Skeletal muscle cell (primary cell): ENCODE results near the gene TSSK6.

Experiments used
- DNase-seq: peaks from one replicate; pipeline ENCODE4 v3.0.0-alpha.2; 2010; ENCODE audit warnings: low read depth
- H3K4me3 ChIP-seq: 2 replicates; pipeline ENCODE4 v1.5.1; 2011; ENCODE audit warnings: low read depth, mild to moderate bottlenecking, control low read depth, low read length, moderate library complexity

TSSK6 gene

GRCh38 chr19:19491321-19492025 is 23.9 kb downstream of the TSSK6 start:
- DNase-seq, result no peak
- H3K4me3 ChIP-seq, result no peak overlapping the region

- DNase-seq, result peak; percentile 36
- H3K4me3 ChIP-seq, result no peak overlapping the region
Measured at GRCh38 chr19:19490214-19490968, 25.0 kb downstream of the TSSK6 start.

DNA sequence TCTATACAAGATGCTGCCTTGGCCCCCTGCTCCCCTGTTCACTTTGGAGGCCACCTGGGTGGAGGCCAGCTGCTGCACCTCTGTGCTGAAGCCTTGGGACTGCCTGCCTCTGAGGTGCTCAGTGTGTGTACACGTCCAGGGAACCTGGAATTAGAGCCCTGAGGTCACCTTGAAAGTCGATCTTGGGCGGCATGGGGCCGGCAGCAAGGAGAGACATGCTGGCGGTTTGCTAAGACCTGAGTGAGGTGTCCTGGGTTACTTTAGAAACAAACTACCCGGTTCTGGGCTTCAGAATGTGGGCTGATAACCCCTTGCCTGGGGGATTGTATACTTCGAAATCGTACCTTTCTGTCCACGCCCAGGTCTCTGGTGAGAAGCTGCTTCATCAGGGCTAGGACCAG is 25.5 kb downstream of the TSSK6 start:
- H3K4me3 ChIP-seq, result no peak overlapping the region
- no peak for DNase-seq

GRCh38 chr19:19488875-19489690 is 26.3 kb downstream of the TSSK6 start:
- no peak overlapping the region for H3K4me3 ChIP-seq
- peak; percentile 79 for DNase-seq

- no peak for DNase-seq
- H3K4me3 ChIP-seq, result no peak overlapping the region
Measured at GRCh38 chr19:19487950-19488874, 27.1 kb downstream of the TSSK6 start.

GRCh38 chr19:19487077-19487949 is 28.0 kb downstream of the TSSK6 start:
- no peak for DNase-seq
- H3K4me3 ChIP-seq, result no peak overlapping the region

- DNase-seq, result no peak
- H3K4me3 ChIP-seq, result no peak overlapping the region
Measured at GRCh38 chr19:19486343-19487076, 28.8 kb downstream of the TSSK6 start.

DNA sequence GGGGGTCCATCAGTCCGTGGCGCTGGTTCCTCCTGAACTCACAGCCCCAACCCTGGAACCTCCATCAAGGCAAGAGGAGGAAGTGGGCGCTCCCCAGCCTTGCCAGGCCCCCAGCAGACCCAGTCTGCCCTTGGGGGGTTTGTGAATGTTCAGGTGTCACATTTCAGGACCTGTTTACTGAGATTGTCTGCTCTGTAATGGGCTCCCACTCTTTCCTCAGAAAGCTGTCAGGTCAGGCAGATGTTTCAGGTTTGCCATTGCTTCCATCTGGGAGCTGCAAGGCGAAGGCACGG is 29.4 kb downstream of the TSSK6 start:
- no peak for DNase-seq
- no peak overlapping the region for H3K4me3 ChIP-seq

- H3K4me3 ChIP-seq, result no peak overlapping the region
- peak; percentile 34 for DNase-seq
Measured at GRCh38 chr19:19485161-19485997, 30.0 kb downstream of the TSSK6 start.

GRCh38 chr19:19482809-19483596 is 32.3 kb downstream of the TSSK6 start:
- peak; percentile 29 for DNase-seq
- no peak overlapping the region for H3K4me3 ChIP-seq

GRCh38 chr19:19480688-19481087 is 34.7 kb downstream of the TSSK6 start:
- DNase-seq, result no peak
- H3K4me3 ChIP-seq, result no peak overlapping the region

DNA sequence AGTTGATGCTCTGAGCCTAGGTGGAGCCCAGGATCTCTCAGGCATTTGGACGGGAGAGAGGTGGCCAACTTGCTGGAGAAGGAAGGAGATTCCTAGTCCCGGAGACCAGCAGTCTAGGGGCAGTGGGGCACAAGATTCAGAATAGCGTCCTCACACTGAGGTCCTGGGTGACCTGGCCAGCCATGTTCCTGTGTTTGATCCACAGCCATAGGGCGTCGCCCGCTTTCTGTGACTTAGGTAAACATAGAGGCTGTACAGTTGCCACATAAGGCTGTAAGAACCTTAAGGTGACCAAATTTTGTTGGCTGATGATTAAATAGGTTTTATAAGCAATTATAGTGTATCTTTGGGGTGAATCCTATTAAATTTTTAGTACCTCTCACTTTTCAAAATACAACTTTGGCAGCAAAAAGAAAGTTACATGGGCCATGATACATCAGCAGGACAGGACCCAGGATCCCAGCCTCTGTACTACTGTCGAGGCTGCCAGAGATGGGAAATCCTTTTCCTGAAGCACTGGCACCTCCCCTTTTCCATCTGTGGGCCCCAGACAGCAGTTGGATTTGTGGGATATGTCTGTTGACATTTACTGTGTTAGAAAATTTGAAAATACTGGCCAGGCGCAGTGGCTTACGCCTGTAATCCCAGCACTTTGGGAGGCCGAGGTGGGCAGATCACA is 37.5 kb downstream of the TSSK6 start:
- DNase-seq, result no peak
- H3K4me3 ChIP-seq, result no peak overlapping the region

- no peak for DNase-seq
- H3K4me3 ChIP-seq, result no peak overlapping the region
Measured at GRCh38 chr19:19475849-19476828, 39.2 kb downstream of the TSSK6 start.

DNA sequence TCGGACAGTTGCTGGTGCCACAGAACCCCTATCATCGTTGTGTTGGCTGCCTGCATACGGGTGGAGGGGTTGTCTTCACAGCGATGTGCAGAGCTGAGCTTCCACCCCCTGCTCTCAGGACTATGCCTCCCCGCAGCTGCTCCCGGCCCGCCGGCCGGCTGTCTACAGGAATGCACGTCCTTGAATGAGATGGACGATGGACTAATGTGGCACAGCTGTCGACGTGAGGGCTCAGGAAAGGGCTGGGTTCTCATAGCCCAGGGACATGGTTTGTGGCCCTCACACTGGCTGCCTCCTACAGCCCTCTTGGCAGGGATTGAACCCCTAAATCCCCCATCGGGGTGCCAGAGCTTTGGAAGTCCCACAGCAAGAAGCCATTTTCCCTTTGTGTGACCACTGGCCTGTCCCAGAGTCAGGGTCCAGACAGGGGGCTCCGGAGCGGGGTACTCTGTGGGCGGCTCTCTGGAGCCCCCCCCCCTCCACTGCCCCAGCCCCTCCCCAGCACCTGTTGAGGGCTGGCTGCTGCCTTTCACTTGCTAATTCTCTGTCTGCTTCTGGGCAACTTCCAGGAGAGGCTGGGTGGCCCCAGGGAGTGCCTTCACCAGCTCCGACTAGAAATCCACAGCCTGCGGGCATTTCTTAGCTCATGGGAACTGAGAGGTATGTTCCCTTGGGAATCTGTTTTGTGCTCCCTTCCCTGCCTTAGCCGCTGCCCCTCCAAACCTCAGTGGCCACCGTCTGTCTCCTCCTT is 40.2 kb downstream of the TSSK6 start:
- DNase-seq, result peak; percentile 51
- no peak overlapping the region for H3K4me3 ChIP-seq
